Measurements from ENCODE around the gene CPD. TPM values are rescaled to one million over a fixed set of nuclear protein-coding genes. Genes with fewer than 3 reads are reported as not detected.
"Not testable (repeated sequence)": the region's sequence is repeated elsewhere in the genome, so short reads cannot be mapped to it uniquely, and the experiment has no call there.

The CPD gene
- total RNA-seq, 4 donors from 2014 or later: 54.6 to 144 (median 104) TPM

GRCh38 chr17:30458371-30458770 lies 79.6 kb downstream of the CPD start:
- intact Hi-C loops (cut with DNase I; ENCODE audit: low total_unique reads): no loop called here
- Histone ChIP-seq H3K36me3 (no peaks in the 10 kb centered on the region), H3K27ac (no peak overlapping the region), H3K9me3 (no peaks in the 10 kb centered on the region), H3K4me3 (no peak overlapping the region), H3K4me1 (no peaks in the 10 kb centered on the region), H3K27me3 (no peaks in the 10 kb centered on the region)
- no peak for DNase-seq
- TF ChIP-seq POLR2A (IDR thresholded peaks at IDR 0.05): no peak
- TF ChIP-seq CTCF (IDR thresholded peaks at IDR 0.05): no peak

GRCh38 chr17:30458797-30459413 lies 80.2 kb downstream of the CPD start:
- H3K4me1 ChIP-seq; H3K27me3 ChIP-seq; H3K36me3 ChIP-seq; H3K4me3 ChIP-seq; intact Hi-C loops (cut with DNase I; ENCODE audit: low total_unique reads); H3K9me3 ChIP-seq; DNase-seq; H3K27ac ChIP-seq: not testable (repeated sequence)

GRCh38 chr17:30468465-30468864 lies 89.7 kb downstream of the CPD start:
- no peak overlapping the region for H3K27ac ChIP-seq
- intact Hi-C loops (cut with DNase I; ENCODE audit: low total_unique reads): no loop called here
- no peak for DNase-seq
- H3K36me3 ChIP-seq: no peaks in the 10 kb centered on the region
- no peak overlapping the region for H3K4me3 ChIP-seq
- H3K4me1 ChIP-seq: no peaks in the 10 kb centered on the region
- H3K9me3 ChIP-seq: no peaks in the 10 kb centered on the region
- TF ChIP-seq CTCF (IDR thresholded peaks at IDR 0.05) (no peak), POLR2A (IDR thresholded peaks at IDR 0.05) (no peak)
- no peaks in the 10 kb centered on the region for H3K27me3 ChIP-seq

GRCh38 chr17:30472238-30472890 lies 93.6 kb downstream of the CPD start:
- Histone ChIP-seq H3K4me3 (no peak overlapping the region), H3K9me3 (no peaks in the 10 kb centered on the region), H3K36me3 (no peaks in the 10 kb centered on the region), H3K27ac (peak overlapping the region; percentile 5 to 65), H3K4me1 (no peaks in the 10 kb centered on the region), H3K27me3 (no peaks in the 10 kb centered on the region)
- peak in 1 of 2 donors; percentile 26 for DNase-seq
- TF ChIP-seq POLR2A (IDR thresholded peaks at IDR 0.05) (no peak), CTCF (IDR thresholded peaks at IDR 0.05) (no peak)
- intact Hi-C loops (cut with DNase I; ENCODE audit: low total_unique reads): no loop called here

- intact Hi-C loops (cut with DNase I; ENCODE audit: low total_unique reads): no loop called here
- Histone ChIP-seq H3K4me3 (no peak overlapping the region), H3K4me1 (peaks cover 0 to 3% of the 10 kb centered on the region in 2 donors), H3K27ac (no peak overlapping the region), H3K36me3 (no peaks in the 10 kb centered on the region), H3K9me3 (no peaks in the 10 kb centered on the region), H3K27me3 (no peaks in the 10 kb centered on the region)
- no peak for TF ChIP-seq POLR2A (IDR thresholded peaks at IDR 0.05)
- TF ChIP-seq CTCF (IDR thresholded peaks at IDR 0.05): no peak
- no peak for DNase-seq
These were observed 96.5 kb downstream of the CPD start for GRCh38 chr17:30475206-30475605.

Measured in uterus (tissue), 4 donors.